A549 (cell line): ENCODE measurements around the gene TWIST2. TPM values are rescaled to one million over a fixed set of nuclear protein-coding genes. Genes with fewer than 3 reads are reported as not detected.

Experiments
- ATAC-seq, 2 experiments: fragments of 200-7000 bp in 1 of 2; fragments of >200 bp in 1 of 2; cut with Nextera tagmentation in 1 of 2; cut with Tn5 transposase in 1 of 2; 3 replicates each; pipeline versions ENCODE4 v1.8.0 to v1.9.1; 2018 to 2020; ENCODE audit warnings: mild to moderate bottlenecking in 1 of 2, moderate library complexity in 1 of 2
- CTCF ChIA-PET: fragments of 300-600 bp; sonication (Branson Sonifier 250); formaldehyde crosslinking; extraction: SDS; loops from one replicate; lab custom pipeline; 2021; ENCODE audit warnings: antibody characterized with exemption, inconsistent platforms; lab: Yijun Ruan, JAX
- POLR2A ChIA-PET: fragments of 350-600 bp; formaldehyde crosslinking; extraction: SDS; loops from one replicate; lab custom pipeline; 2021; ENCODE audit warnings: antibody characterized with exemption, inconsistent platforms; lab: Yijun Ruan, JAX
- DNase-seq, 2 experiments: peaks; one replicate each; pipeline versions ENCODE4 v3.0.0 to v3.0.0-alpha.2; 2011 to 2016; ENCODE audit warnings: low read depth in 1 of 2, low spot score in 1 of 2
- FAIRE-seq: peaks from 2 replicates; lab custom pipeline; 2011; peaks lifted over from hg19 to GRCh38; lab: Jason Lieb, UNC
- H3K27ac ChIP-seq, 2 experiments: fragments of >200 bp; sonication (Bioruptor Twin); formaldehyde crosslinking; 3 replicates each; pipeline ENCODE4 v1.5.1; 2016 to 2017
- H3K4me1 ChIP-seq: fragments of >200 bp; sonication (Bioruptor Twin); formaldehyde crosslinking; 3 replicates; pipeline ENCODE4 v1.6.1; 2016
- H3K4me2 ChIP-seq: fragments of >200 bp; sonication (Bioruptor Twin); formaldehyde crosslinking; 3 replicates; pipeline ENCODE4 v1.6.1; 2016
- H3K4me3 ChIP-seq: fragments of >200 bp; sonication (Bioruptor Twin); formaldehyde crosslinking; 3 replicates; pipeline ENCODE4 v1.5.1; 2016
- H3K9me3 ChIP-seq: fragments of >200 bp; sonication (Bioruptor Twin); formaldehyde crosslinking; 3 replicates; pipeline ENCODE4 v1.6.1; 2016
- BHLHE40 ChIP-seq: IDR thresholded peaks from 2 replicates; pipeline ENCODE4 v1.6.1; 2012; ENCODE audit warnings: low read depth, low read length, inconsistent platforms
- CBX8 ChIP-seq: fragments of 200-600 bp; sonication (generic); IDR thresholded peaks from 2 replicates; pipeline ENCODE4 v1.6.1; 2016
- CHD4 ChIP-seq: fragments of 200-600 bp; sonication (generic); IDR thresholded peaks from 2 replicates; pipeline ENCODE4 v1.6.1; 2016; ENCODE audit warnings: antibody characterized with exemption, mild to moderate bottlenecking, borderline replicate concordance
- EHF ChIP-seq: fragments of 250-450 bp; sonication (Bioruptor Pico); IDR thresholded peaks from 2 replicates; pipeline ENCODE4 v1.5.0; 2020; ENCODE audit warnings: mild to moderate bottlenecking
- EP300 ChIP-seq, 2 experiments: fragments of >200 bp; sonication (Bioruptor Twin); formaldehyde crosslinking; IDR thresholded peaks; 2 replicates in 1 of 2; 3 replicates in 1 of 2; pipeline ENCODE4 v1.6.1; 2016 to 2017
- ESRRA ChIP-seq: fragments of 150-350 bp; IDR thresholded peaks from 2 replicates; pipeline ENCODE4 v1.6.1; 2014; ENCODE audit warnings: mild to moderate bottlenecking, low read length, borderline replicate concordance
- FOSL2 ChIP-seq, 2 experiments: fragments of 450-650 bp in 1 of 2; fragments of >200 bp in 1 of 2; sonication (Bioruptor Twin) in 1 of 2; formaldehyde crosslinking; IDR thresholded peaks; 2 replicates each; pipeline versions ENCODE4 v1.5.0 to v1.6.1; 2016 to 2020; ENCODE audit warnings: mild to moderate bottlenecking in 1 of 2, moderate library complexity in 1 of 2
- JUN ChIP-seq, 2 experiments: fragments of >200 bp; sonication (Bioruptor Twin); formaldehyde crosslinking; IDR thresholded peaks; 2 replicates in 1 of 2; 3 replicates in 1 of 2; pipeline ENCODE4 v1.6.1; 2016 to 2017
- JUNB ChIP-seq: fragments of >200 bp; sonication (Bioruptor Twin); formaldehyde crosslinking; IDR thresholded peaks from 2 replicates; pipeline ENCODE4 v1.6.1; 2016
- MAFK ChIP-seq: fragments of 450-650 bp; IDR thresholded peaks from 2 replicates; pipeline ENCODE4 v1.6.1; 2014; ENCODE audit not compliant: partially characterized antibody
- MYC ChIP-seq: IDR thresholded peaks from 2 replicates; pipeline ENCODE4 v1.6.1; 2012; ENCODE audit warnings: mild to moderate bottlenecking, inconsistent platforms, low read length, improper control_type of control experiment, borderline replicate concordance
- PHF8 ChIP-seq: fragments of 200-600 bp; sonication (generic); IDR thresholded peaks from 2 replicates; pipeline ENCODE4 v1.6.1; 2016; ENCODE audit warnings: low read depth, mild to moderate bottlenecking, antibody characterized with exemption, moderate library complexity, borderline replicate concordance
- RAD21 ChIP-seq, 2 experiments: fragments of >200 bp in 1 of 2; sonication (Bioruptor Twin) in 1 of 2; formaldehyde crosslinking in 1 of 2; IDR thresholded peaks in 1 of 2; conservative IDR thresholded peaks in 1 of 2; 2 replicates in 1 of 2; 3 replicates in 1 of 2; pipeline ENCODE4 v1.6.1; 2012 to 2018; ENCODE audit warnings: inconsistent platforms in 1 of 2
- RFX5 ChIP-seq: fragments of 450-650 bp; IDR thresholded peaks from 2 replicates; pipeline ENCODE4 v1.7.1; 2014; ENCODE audit warnings: antibody characterized with exemption, mild to moderate bottlenecking, moderate library complexity
- RNF2 ChIP-seq: fragments of 200-600 bp; sonication (generic); IDR thresholded peaks from 2 replicates; pipeline ENCODE4 v1.6.1; 2016; ENCODE audit warnings: low read depth, mild to moderate bottlenecking, antibody characterized with exemption, moderate library complexity, borderline replicate concordance
- SMC3 ChIP-seq: fragments of >200 bp; sonication (Bioruptor Twin); formaldehyde crosslinking; IDR thresholded peaks from 3 replicates; pipeline ENCODE4 v1.6.1; 2018; ENCODE audit warnings: inconsistent platforms
- TP53 ChIP-seq: fragments of 250-450 bp; sonication (Bioruptor Pico); IDR thresholded peaks from 2 replicates; pipeline ENCODE4 v1.5.0; 2021; ENCODE audit warnings: mild to moderate bottlenecking, moderate library complexity
- WGBS: methylation state at CpG from one replicate; pipeline ENCODE4 v1.1.6; 2017; ENCODE audit errors: missing lambda C conversion rate; 5-methylcytosine and 5-hydroxymethylcytosine counted together
- polyA plus RNA-seq, 4 experiments: library from polyadenylated mRNA; depleted of rRNA in 3 of 4; stranded (reverse); fragments of >200 nt; fragmentation: RNase III in 1 of 4; extraction: RNeasy Plus Mini Kit Qiagen cat#74134 plus additional on column Dnase treatment in 1 of 4; gene quantifications; 2 replicates in 3 of 4; 3 replicates in 1 of 4; pipeline ENCODE4 v1.2.3, GENCODE V29; 2011 to 2017
- TF ChIP-seq, protein P1 (sequence below): fragments of 150-350 bp; IDR thresholded peaks from 2 replicates; pipeline ENCODE4 v1.6.1; 2014; ENCODE audit warnings: low read depth, mild to moderate bottlenecking, low read length
- TF ChIP-seq, protein P2 (sequence below): fragments of >200 bp; sonication (Bioruptor Twin); formaldehyde crosslinking; IDR thresholded peaks from 2 replicates; pipeline ENCODE4 v1.6.1; 2016
- TF ChIP-seq, protein P3 (sequence below): IDR thresholded peaks from 2 replicates; pipeline ENCODE4 v1.6.1; 2012

Gene TWIST2
- polyA plus RNA-seq, 2 of the 4 experiments (the other 2 are of a cell fraction), result 7.1 to 8.2 TPM

DNA sequence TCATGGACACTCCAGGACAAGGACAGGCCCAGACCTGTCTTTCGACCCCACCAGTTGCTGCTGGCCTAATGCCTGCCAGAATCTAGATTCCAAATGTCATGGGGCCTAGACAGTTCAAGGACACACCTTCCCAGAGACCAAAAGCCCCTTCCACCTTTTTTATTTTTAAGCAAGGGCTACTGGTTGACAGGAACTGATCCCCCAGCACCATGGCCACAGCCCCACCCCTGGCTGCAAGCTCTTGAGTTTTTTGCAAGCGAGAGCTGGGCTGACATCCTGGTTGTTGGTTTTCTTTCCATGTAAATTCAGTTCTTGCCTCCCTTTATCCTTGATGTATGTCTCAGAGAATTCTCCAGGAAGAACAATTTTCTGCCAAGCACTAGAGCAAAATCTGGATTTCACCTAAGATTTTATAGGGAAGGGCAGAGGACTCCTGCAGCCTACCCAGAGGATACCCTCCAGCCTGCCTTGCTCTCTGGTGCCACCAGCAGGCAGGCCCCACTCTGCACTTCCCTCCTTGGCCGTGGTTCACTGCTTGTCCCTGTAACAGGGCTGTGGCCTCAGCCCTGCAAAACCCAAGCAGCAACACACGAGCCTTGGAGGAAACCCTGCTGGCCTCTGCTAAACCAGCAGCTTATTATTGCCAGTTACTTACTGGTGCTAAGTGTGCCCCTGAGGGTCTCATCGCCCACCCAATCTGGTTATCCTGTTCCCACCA is 97.7 kb downstream of the TWIST2 start (continued):
- no peak for TF ChIP-seq ESRRA
- TF ChIP-seq RAD21 (conservative IDR thresholded peaks at IDR 0.05 in 1 of 2, IDR thresholded peaks at IDR 0.05 in 1 of 2), result peak; percentile 59 to 69
- TF ChIP-seq MYC, result no peak
- no peak for TF ChIP-seq EP300 (IDR thresholded peaks at IDR 0.05)
- TF ChIP-seq, protein P1, sequence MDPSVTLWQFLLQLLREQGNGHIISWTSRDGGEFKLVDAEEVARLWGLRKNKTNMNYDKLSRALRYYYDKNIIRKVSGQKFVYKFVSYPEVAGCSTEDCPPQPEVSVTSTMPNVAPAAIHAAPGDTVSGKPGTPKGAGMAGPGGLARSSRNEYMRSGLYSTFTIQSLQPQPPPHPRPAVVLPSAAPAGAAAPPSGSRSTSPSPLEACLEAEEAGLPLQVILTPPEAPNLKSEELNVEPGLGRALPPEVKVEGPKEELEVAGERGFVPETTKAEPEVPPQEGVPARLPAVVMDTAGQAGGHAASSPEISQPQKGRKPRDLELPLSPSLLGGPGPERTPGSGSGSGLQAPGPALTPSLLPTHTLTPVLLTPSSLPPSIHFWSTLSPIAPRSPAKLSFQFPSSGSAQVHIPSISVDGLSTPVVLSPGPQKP, result no peak
- TF ChIP-seq JUN (IDR thresholded peaks at IDR 0.05), result no peak
- no peak for TF ChIP-seq FOSL2 (IDR thresholded peaks at IDR 0.05)
- TF ChIP-seq FOSL2 (CRISPR knock-in tag; IDR thresholded peaks at IDR 0.05), result no peak

DNA sequence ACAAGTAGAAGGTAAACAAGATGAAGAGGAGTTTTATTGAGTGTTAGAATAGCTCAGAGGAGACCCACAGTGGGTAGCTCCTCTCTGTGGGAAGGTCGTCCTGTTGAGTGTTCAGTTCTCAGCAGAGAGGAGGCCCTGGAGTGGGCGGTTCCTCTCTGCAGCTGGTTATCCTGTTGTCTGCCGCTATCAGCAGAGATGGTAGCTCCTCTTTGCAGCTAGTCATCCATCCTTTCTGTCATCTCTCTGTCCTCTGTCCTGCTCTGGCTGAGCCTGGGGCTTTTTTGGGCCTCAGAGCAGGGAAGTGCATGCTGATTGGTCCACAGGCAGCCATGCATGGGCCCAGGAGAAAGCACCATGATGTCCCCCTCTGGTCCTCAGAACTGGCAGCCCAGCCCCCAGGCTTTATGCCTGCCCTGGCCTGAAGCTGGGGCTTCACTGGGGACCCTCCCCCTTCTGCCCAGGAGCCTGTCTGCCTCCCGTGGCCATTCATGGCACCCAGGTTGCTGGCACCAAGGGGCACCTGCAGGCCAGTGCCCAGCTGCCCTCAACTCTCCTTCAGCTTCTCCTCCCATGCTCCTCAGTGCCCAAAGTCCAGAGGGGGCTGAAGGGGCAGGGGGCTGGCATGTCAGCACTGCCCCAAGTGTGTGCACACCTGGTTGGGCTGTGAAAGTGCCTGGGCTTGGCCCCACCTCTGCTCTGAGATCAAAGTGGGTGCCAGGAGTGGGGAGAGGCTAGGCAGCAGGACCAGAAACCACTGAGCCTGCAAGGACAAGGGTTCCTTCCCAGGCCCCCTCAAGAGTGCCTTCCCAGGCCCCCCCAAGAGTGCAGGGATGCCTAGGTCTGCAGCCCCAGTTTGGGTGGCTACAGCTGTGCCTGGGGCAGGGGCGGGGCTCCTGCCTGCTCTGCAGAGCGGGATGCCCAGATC is 98.7 kb downstream of the TWIST2 start:
- Histone ChIP-seq H3K27ac (no peak overlapping the region), H3K4me2 (no peak overlapping the region), H3K9me3 (no peaks in the 10 kb centered on the region), H3K4me1 (peaks cover 19% of the 10 kb centered on the region), H3K4me3 (no peak overlapping the region)
- ATAC-seq (no peak), FAIRE-seq (no peak), DNase-seq (no peak)
- WGBS, result 74% methylated on average over 4 of the region's 6 CpGs
- ChIA-PET CTCF (interaction anchor here (0.9 to 3.1 kb wide), 8 partner anchors 9 to 575 kb away, joined by 3 to 13 read pairs (median 4); partner anchors contain the start of gene TWIST2), POLR2A (no interaction called here)
- TF ChIP-seq JUNB, result no peak
- TF ChIP-seq RNF2, result no peak
- TF ChIP-seq JUN (IDR thresholded peaks at IDR 0.05), result no peak
- TF ChIP-seq BHLHE40, result no peak
- TF ChIP-seq CHD4, result no peak
- no peak for TF ChIP-seq PHF8
- TF ChIP-seq, protein P2, sequence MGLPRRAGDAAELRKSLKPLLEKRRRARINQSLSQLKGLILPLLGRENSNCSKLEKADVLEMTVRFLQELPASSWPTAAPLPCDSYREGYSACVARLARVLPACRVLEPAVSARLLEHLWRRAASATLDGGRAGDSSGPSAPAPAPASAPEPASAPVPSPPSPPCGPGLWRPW, result no peak
- no peak for TF ChIP-seq MYC
- TF ChIP-seq, protein P3, sequence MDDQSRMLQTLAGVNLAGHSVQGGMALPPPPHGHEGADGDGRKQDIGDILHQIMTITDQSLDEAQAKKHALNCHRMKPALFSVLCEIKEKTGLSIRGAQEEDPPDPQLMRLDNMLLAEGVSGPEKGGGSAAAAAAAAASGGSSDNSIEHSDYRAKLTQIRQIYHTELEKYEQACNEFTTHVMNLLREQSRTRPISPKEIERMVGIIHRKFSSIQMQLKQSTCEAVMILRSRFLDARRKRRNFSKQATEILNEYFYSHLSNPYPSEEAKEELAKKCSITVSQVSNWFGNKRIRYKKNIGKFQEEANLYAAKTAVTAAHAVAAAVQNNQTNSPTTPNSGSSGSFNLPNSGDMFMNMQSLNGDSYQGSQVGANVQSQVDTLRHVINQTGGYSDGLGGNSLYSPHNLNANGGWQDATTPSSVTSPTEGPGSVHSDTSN, result no peak
- TF ChIP-seq RAD21 (conservative IDR thresholded peaks at IDR 0.05 in 1 of 2, IDR thresholded peaks at IDR 0.05 in 1 of 2), result no peak
- no peak for TF ChIP-seq CBX8
- no peak for TF ChIP-seq EHF
- no peak for TF ChIP-seq MAFK
- TF ChIP-seq RFX5, result no peak
- no peak for TF ChIP-seq SMC3
- no peak for TF ChIP-seq TP53 (CRISPR knock-in tag)
- TF ChIP-seq FOSL2 (IDR thresholded peaks at IDR 0.05), result no peak
- no peak for TF ChIP-seq FOSL2 (CRISPR knock-in tag; IDR thresholded peaks at IDR 0.05)
